Aorta (tissue), 5 donors: ENCODE measurements around the gene MAS1L. TPM values are rescaled to one million over a fixed set of nuclear protein-coding genes. Genes with fewer than 3 reads are reported as not detected.
"Not testable (repeated sequence)": the region's sequence is repeated elsewhere in the genome, so short reads cannot be mapped to it uniquely, and the experiment has no call there.

ENCODE experiments used
- ATAC-seq: fragments of 200-7000 bp; cut with Tn5 transposase; one replicate; pipeline ENCODE4 v1.9.1; 2022; ENCODE audit warnings: moderate library complexity; ENCODE audit not compliant: low FRiP score
- DNase-seq, 2 donors: peaks; one replicate each; pipeline ENCODE4 v3.0.0-alpha.2; 2020
- H3K27ac ChIP-seq, 2 donors: one replicate each; pipeline ENCODE4 v1.5.1; 2013; ENCODE audit warnings: low read length in 2 of 2, mild to moderate bottlenecking in 2 of 2, moderate library complexity in 2 of 2, control low read depth in 1 of 2, inconsistent platforms in 1 of 2, low read depth in 1 of 2
- H3K27me3 ChIP-seq, 2 donors: one replicate each; pipeline ENCODE4 v1.6.1; 2013; ENCODE audit warnings: control low read depth in 1 of 2, low read length in 1 of 2, mild to moderate bottlenecking in 1 of 2, moderate library complexity in 1 of 2; ENCODE audit not compliant: insufficient read depth in 2 of 2, control insufficient read depth in 1 of 2
- H3K36me3 ChIP-seq, 2 donors: one replicate each; pipeline ENCODE4 v1.6.1; 2013; ENCODE audit warnings: control low read depth in 1 of 2, low read length in 1 of 2, mild to moderate bottlenecking in 1 of 2; ENCODE audit not compliant: insufficient read depth in 2 of 2, control insufficient read depth in 1 of 2
- H3K4me1 ChIP-seq, 2 donors: one replicate each; pipeline ENCODE4 v1.6.1; 2013; ENCODE audit warnings: low read length in 2 of 2, control low read depth in 1 of 2, mild to moderate bottlenecking in 1 of 2, moderate library complexity in 1 of 2; ENCODE audit not compliant: insufficient read depth in 2 of 2, control insufficient read depth in 1 of 2
- H3K4me3 ChIP-seq, 2 donors: one replicate each; pipeline ENCODE4 v1.5.1; 2013; ENCODE audit warnings: low read length in 2 of 2, control low read depth in 1 of 2, mild to moderate bottlenecking in 1 of 2
- H3K9me3 ChIP-seq: one replicate; pipeline ENCODE4 v1.6.1; 2013; ENCODE audit warnings: mild to moderate bottlenecking, low read length; ENCODE audit not compliant: control insufficient read depth
- WGBS, 2 donors: extraction: QIAGEN DNeasy Blood & Tissue Kit; methylation state at CpG; one replicate each; pipeline ENCODE4 v1.1.7; 2013; 5-methylcytosine and 5-hydroxymethylcytosine counted together
- intact Hi-C, 2 donors: fragments of 100-400 bp; cut with DNase I; formaldehyde crosslinking; loops; one replicate each; pipeline versions ENCODE4 v1.14.2 to v1.15.0; 2022
- polyA plus RNA-seq, 2 donors: library from polyadenylated mRNA; stranded (reverse); fragments of 200-250 nt; gene quantifications; one replicate each; pipeline ENCODE4 v1.2.3, GENCODE V29; 2013
- total RNA-seq, 2 donors: library from RNA; stranded (reverse); fragmentation: NEBNext Ultra II Directional; extraction: Animal tissue kit (Norgen Biotek cat#: 25700); gene quantifications; one replicate each; pipeline ENCODE4 v1.2.1, GENCODE V29; 2021
- donor health status: healthy with polysubstance abuse.
- donor health status: Bipolar disorder and iron deficiency.
- donor health status: DM: no; HTN: no; CAD: no.
- donor health status: DM: no; HTN: no; CAD: no.
- donor health status: DM: yes; HTN: yes; CAD: no.

MAS1L gene
- total and polyA plus RNA-seq, 4 donors, result 0.60 TPM; not detected in 3

DNA sequence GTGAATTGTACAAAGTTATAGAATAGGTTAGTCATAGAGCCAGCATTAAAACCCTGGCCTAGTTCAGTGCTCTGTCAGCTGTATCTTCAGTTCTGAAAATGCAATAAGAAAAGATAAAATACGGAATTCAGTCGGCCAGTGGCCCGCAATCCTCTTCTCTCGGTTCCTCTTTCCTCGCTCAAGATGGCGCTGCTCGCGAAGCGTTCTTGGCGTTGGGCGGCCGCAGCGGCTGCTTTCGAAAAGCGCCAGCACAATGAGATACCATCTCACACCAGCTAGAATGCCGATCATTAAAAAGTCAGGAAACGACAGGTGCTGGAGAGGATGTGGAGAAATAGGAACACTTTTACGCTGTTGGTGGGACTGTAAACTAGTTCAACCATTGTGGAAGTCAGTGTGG is 51.0 kb downstream of the MAS1L start:
- H3K4me3 ChIP-seq, intact Hi-C loops, ATAC-seq, H3K9me3 ChIP-seq, H3K27me3 ChIP-seq, H3K27ac ChIP-seq, DNase-seq, H3K4me1 ChIP-seq, H3K36me3 ChIP-seq: not testable (repeated sequence)
- WGBS, 2 donors, result 68 to 79% methylated on average over 18 of the region's 18 CpGs

Other genes starting within 250 kb of the MAS1L start
- gene OR14J1, start 186.3 kb downstream of the MAS1L start, total RNA-seq, result not detected
- gene OR14J1, start 186.3 kb downstream of the MAS1L start, polyA plus RNA-seq, result not detected
- gene OR5V1, start 119.1 kb downstream of the MAS1L start, total RNA-seq, result not detected
- gene OR5V1, start 119.1 kb downstream of the MAS1L start, polyA plus RNA-seq, result not detected
- not detected for gene OR12D3, start 112.7 kb downstream of the MAS1L start, total RNA-seq
- gene OR12D3, start 112.7 kb downstream of the MAS1L start, polyA plus RNA-seq, result not detected
- gene OR12D2, start 92.3 kb downstream of the MAS1L start, total RNA-seq, result not detected
- gene OR12D2, start 92.3 kb downstream of the MAS1L start, polyA plus RNA-seq, result not detected
- not detected for gene OR12D1, start 73.0 kb downstream of the MAS1L start, total RNA-seq
- gene OR12D1, start 73.0 kb downstream of the MAS1L start, polyA plus RNA-seq, result not detected
- gene OR10C1, start 48.6 kb downstream of the MAS1L start, total RNA-seq, result not detected
- not detected for gene OR10C1, start 48.6 kb downstream of the MAS1L start, polyA plus RNA-seq
- gene OR11A1, start 30.9 kb downstream of the MAS1L start, total RNA-seq, result not detected
- gene OR11A1, start 30.9 kb downstream of the MAS1L start, polyA plus RNA-seq, result not detected
- not detected for gene OR2H1, start 30.8 kb downstream of the MAS1L start, total RNA-seq
- gene OR2H1, start 30.8 kb downstream of the MAS1L start, polyA plus RNA-seq, result not detected
- gene UBD, start 71.8 kb upstream of the MAS1L start, total RNA-seq, result 1 to 10 TPM in 1 of 2 donors, under 1 TPM in 1; 0.32 to 4.4 TPM
- 1 to 10 TPM in 1 of 2 donors, under 1 TPM in 1; 0.51 to 3.9 TPM for gene UBD, start 71.8 kb upstream of the MAS1L start, polyA plus RNA-seq
- not detected for gene OR2H2, start 97.2 kb upstream of the MAS1L start, total RNA-seq
- not detected for gene OR2H2, start 97.2 kb upstream of the MAS1L start, polyA plus RNA-seq
- gene GABBR1, start 145.2 kb upstream of the MAS1L start, total RNA-seq, result 100 to 1,000 TPM in 1 of 2 donors, 10 to 100 TPM in 1; 91.6 to 126 TPM
- 100 to 1,000 TPM in 1 of 2 donors, 10 to 100 TPM in 1; 13.6 to 103 TPM for gene GABBR1, start 145.2 kb upstream of the MAS1L start, polyA plus RNA-seq
- gene MOG, start 169.1 kb upstream of the MAS1L start, total RNA-seq, result not detected
- 1 to 10 TPM in 1 of 2 donors, not detected in 1; 1.5 TPM for gene MOG, start 169.1 kb upstream of the MAS1L start, polyA plus RNA-seq
- gene ZFP57, start 193.2 kb upstream of the MAS1L start, total RNA-seq, result under 1 TPM in 1 of 2 donors, not detected in 1; 0.49 TPM
- gene ZFP57, start 193.2 kb upstream of the MAS1L start, polyA plus RNA-seq, result 1 to 10 TPM in 1 of 2 donors, not detected in 1; 7.1 TPM
- 100 to 1,000 TPM in 1 of 2 donors, 10 to 100 TPM in 1; 90.5 to 124 TPM for gene HLA-F, start 235.5 kb upstream of the MAS1L start, total RNA-seq
- 100 to 1,000 TPM in 1 of 2 donors, 10 to 100 TPM in 1; 34.2 to 153 TPM for gene HLA-F, start 235.5 kb upstream of the MAS1L start, polyA plus RNA-seq